Stimulated activated CD8-positive, alpha-beta memory T cell treated with anti-CD3 and anti-CD28 coated beads, Interleukin-4, amount 100 ng/mL, for 4 hours (primary cell): Measurements from ENCODE around the gene TTC28.

Experiments
- DNase-seq, 2 donors: peaks; one replicate each; pipeline ENCODE4 v3.0.0-alpha.2; 2020; ENCODE audit warnings: low read depth in 2 of 2, low spot score in 1 of 2

Gene TTC28

GRCh38 chr22:27978317-27978716, 701.3 kb downstream of the TTC28 start:
- DNase-seq = no peak

GRCh38 chr22:27976586-27976985, 703.1 kb downstream of the TTC28 start:
- DNase-seq = no peak

DNA sequence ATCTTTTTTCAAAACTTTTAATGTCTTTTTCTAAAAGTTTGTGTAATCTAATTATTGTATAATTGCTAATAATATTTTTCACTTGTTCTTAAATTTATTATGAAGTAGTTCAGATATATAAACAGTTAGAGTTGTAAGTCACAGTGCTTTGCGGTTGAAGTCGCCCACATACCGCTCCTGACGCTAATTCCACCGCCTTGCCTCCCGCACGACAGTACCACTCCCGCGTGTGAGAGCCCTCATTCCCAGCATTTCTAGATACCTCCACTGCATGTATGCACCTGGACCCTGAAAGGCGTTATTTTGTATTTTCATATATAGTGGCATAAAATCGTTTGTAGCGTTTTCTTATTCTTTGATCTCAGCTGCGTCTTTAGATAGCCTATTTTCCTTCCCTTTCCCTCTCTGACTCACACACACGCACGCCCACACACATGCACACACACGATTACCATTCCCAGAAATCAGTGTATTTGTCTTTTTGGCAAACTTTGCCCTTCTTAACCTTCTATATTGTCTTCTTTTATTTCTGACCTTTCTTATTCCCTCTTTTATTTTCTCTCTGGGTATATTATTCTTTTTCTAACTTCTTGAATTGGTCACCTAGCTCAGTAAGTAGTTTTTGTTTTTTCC, 704.1 kb downstream of the TTC28 start:
- DNase-seq = no peak

- no peak for DNase-seq
These were observed 705.8 kb downstream of the TTC28 start for GRCh38 chr22:27973846-27974245.

GRCh38 chr22:27972732-27973698, 706.6 kb downstream of the TTC28 start:
- DNase-seq = no peak

GRCh38 chr22:27971926-27972325, 707.7 kb downstream of the TTC28 start:
- DNase-seq = no peak

- DNase-seq = no peak
These were observed 708.9 kb downstream of the TTC28 start for GRCh38 chr22:27970596-27971220.

- DNase-seq = no peak
These were observed 713.2 kb downstream of the TTC28 start for GRCh38 chr22:27966168-27967064.

- no peak for DNase-seq
These were observed 717.2 kb downstream of the TTC28 start for GRCh38 chr22:27962268-27963044.

DNA sequence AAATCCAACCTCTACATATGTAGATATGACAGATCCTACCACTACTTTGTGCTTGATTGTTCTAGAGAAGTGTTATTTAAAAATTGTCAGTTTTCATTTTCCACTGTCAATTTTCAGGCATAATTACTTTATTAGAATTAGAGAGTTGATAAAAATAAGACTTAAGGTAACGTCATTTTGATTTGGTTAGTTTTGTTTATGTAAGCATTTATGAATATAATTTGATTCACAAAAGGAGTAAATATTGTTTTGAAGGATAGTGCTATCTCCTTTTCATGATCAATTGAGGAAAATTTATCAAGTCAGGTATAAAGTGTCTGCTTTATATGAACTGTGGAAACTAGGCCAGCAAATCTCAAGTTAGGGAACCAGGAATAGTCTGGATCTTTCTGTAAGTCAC, 718.0 kb downstream of the TTC28 start:
- DNase-seq = no peak

DNA sequence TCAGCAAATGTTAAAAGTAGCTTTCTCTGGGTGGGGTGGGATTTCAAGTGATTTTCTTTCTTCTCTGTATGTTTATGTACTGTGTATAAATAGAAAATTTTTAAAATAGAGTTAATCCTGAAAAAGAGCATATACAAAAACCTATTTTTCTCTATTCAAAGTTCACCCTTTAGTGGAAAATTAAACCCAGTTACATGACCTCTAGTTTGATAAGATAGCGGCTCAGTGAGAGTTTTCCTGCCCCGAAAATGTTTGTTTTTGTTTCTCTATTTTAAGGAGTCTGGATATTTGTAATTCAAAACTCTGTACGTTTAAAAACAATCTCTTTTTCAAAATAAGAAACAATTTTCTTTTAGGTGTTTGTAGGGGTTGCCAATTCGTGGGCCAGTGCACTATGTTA, 718.5 kb downstream of the TTC28 start:
- no peak for DNase-seq

- DNase-seq = no peak
These were observed 720.1 kb downstream of the TTC28 start for GRCh38 chr22:27959335-27960090.

DNA sequence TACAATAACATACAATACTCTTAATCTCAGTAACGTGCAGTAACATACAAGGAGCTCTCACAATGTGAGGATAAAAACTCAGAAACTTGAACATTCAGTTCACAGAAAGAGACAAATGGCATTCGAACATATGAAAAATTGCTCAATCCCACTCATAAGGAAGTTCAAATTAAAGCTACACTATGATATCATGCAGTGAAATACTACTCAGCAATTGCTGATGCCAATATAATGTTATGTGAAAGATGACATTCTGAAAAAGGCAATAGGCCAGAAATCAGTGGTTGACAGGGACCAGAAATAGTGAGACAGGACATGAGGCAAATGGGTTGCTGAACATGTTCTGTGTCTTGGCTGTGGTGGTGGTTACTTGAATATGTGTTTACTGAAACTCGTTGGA, 726.9 kb downstream of the TTC28 start:
- DNase-seq = no peak

DNA sequence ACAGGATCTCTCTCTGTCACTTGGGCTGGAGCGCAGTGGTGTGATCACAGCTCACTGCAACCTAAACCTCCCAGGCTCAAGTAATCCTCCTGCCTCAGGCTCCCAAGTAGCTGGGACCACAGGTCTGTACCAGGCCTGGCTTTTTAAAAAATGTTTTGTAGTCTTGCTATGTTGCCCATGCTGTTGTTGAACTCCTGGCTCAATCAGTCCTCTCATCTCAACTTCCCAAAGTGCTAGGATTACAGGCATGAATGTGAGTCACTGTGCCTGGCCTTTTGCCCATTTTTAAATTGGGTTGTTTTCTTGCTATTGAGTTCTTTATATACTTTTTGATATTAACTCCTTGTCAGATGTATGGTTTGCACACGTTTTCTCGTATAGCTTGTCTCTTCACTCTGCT, 727.5 kb downstream of the TTC28 start:
- DNase-seq = no peak

DNA sequence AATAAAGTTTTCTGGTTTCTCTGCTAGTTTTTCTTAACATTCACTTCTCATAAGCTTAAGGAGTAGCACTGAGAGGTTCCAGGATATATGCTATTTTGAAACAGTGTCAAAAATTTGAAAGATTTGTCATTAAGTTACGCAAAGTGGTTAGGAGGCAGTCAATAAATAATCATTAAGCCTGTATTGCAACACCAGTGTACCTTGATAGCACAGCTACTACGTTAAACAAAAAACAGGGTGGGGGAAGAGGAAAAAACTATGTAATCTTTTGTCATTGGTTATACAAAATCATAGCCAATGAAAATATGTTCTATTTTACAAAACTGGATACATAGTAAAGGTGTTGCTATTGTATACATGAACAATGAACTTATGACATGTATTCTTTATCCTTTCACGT, 730.2 kb downstream of the TTC28 start:
- no peak for DNase-seq

- DNase-seq = no peak
These were observed 731.1 kb downstream of the TTC28 start for GRCh38 chr22:27948569-27948968.

GRCh38 chr22:27947448-27947847, 732.2 kb downstream of the TTC28 start:
- DNase-seq = no peak

- DNase-seq = no peak
These were observed 738.5 kb downstream of the TTC28 start for GRCh38 chr22:27941143-27941542.

- no peak for DNase-seq
These were observed 742.2 kb downstream of the TTC28 start for GRCh38 chr22:27937453-27937852.

DNA sequence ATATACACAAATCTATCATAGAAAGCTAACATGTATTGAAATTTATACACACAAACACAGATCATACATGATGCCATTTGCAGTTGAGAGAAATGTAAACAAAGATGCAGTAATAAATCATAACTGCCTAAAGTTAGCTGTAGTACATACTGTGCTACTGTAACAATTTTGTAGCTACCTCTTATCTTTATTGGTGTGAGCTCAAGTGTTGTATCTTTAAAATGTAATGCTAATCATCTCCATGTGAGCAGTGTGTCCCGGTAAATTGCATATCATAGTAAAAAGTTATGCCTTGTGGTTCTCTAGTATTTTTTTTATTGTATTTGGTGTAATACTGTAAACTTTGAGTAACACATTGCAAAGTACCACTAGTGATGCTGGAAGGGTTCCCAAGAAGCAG, 743.7 kb downstream of the TTC28 start:
- no peak for DNase-seq
